DOHH2 (cell line): Measurements from ENCODE around the gene EIF5A.

Source experiments
- H3F3A ChIP-seq: fragments of 200-600 bp; sonication (generic), shearing (Covaris generic); 2 replicates; pipeline ENCODE4 v1.6.0; 2016; ENCODE audit warnings: antibody characterized with exemption, mild to moderate bottlenecking; ENCODE audit not compliant: control insufficient read depth, insufficient read depth
- H3K27ac ChIP-seq: fragments of 200-600 bp; sonication (generic); 2 replicates; pipeline ENCODE4 v1.5.1; 2014; ENCODE audit warnings: low read depth, mild to moderate bottlenecking, low read length, moderate library complexity
- H3K27me3 ChIP-seq: fragments of 200-600 bp; sonication (generic); 2 replicates; pipeline ENCODE4 v1.6.1; 2014; ENCODE audit warnings: mild to moderate bottlenecking, low read length, mixed read lengths; ENCODE audit not compliant: control insufficient read depth
- H3K36me3 ChIP-seq: fragments of 200-600 bp; sonication (generic); 2 replicates; pipeline ENCODE4 v1.6.1; 2014; ENCODE audit warnings: mild to moderate bottlenecking, low read length, moderate library complexity, mixed read lengths; ENCODE audit not compliant: control insufficient read depth
- H3K4me1 ChIP-seq: fragments of 200-600 bp; sonication (generic); 2 replicates; pipeline ENCODE4 v1.6.1; 2014; ENCODE audit warnings: mild to moderate bottlenecking, low read length, mixed read lengths; ENCODE audit not compliant: control insufficient read depth
- H3K4me2 ChIP-seq: fragments of 200-600 bp; sonication (generic); 2 replicates; pipeline ENCODE4 v1.6.0; 2014; ENCODE audit warnings: mild to moderate bottlenecking, low read length, moderate library complexity
- H3K4me3 ChIP-seq: fragments of 200-600 bp; sonication (generic); 2 replicates; pipeline ENCODE4 v1.5.1; 2014; ENCODE audit warnings: mild to moderate bottlenecking, low read length, mixed read lengths
- H3K79me2 ChIP-seq: fragments of 200-600 bp; sonication (generic); 2 replicates; pipeline ENCODE4 v1.6.1; 2014; ENCODE audit warnings: mild to moderate bottlenecking, low read length, mixed read lengths; ENCODE audit not compliant: control insufficient read depth
- H3K9me2 ChIP-seq: fragments of 200-600 bp; sonication (generic); replicated peaks from 2 replicates; pipeline ENCODE4 v1.6.1; 2014; ENCODE audit warnings: mild to moderate bottlenecking, low read length, mixed read lengths; ENCODE audit not compliant: control insufficient read depth
- H3K9me3 ChIP-seq: fragments of 200-600 bp; sonication (generic); 2 replicates; pipeline ENCODE4 v1.6.1; 2014; ENCODE audit warnings: antibody characterized with exemption, low read length, mixed read lengths; ENCODE audit not compliant: control insufficient read depth, insufficient read depth
- H4K20me1 ChIP-seq: fragments of 200-600 bp; sonication (generic); 2 replicates; pipeline ENCODE4 v1.6.0; 2014; ENCODE audit warnings: low read depth, mild to moderate bottlenecking, antibody characterized with exemption, low read length, moderate library complexity; ENCODE audit not compliant: control insufficient read depth, insufficient read depth
- CTCF ChIP-seq: fragments of 200-600 bp; sonication (generic); IDR thresholded peaks from one replicate; pipeline ENCODE4 v1.5.1; 2014; ENCODE audit warnings: antibody characterized with exemption, mild to moderate bottlenecking, low read depth, low read length; ENCODE audit not compliant: poor library complexity, severe bottlenecking
- EZH2phosphoT487 ChIP-seq: fragments of 200-600 bp; sonication (generic); IDR thresholded peaks from 2 replicates; pipeline ENCODE4 v1.6.1; 2017; ENCODE audit warnings: borderline replicate concordance, mild to moderate bottlenecking, antibody characterized with exemption, low read length, moderate library complexity, mixed read lengths

EIF5A gene

GRCh38 chr17:7361906-7362305, 54.5 kb downstream of the EIF5A start:
- Histone ChIP-seq H4K20me1 (no peaks in the 10 kb centered on the region), H3K27ac (no peak overlapping the region), H3K36me3 (no peaks in the 10 kb centered on the region), H3K4me2 (no peak overlapping the region), H3K4me1 (no peaks in the 10 kb centered on the region), H3K9me3 (no peaks in the 10 kb centered on the region), H3K79me2 (no peaks in the 10 kb centered on the region), H3K9me2 (no peaks in the 10 kb centered on the region), H3K27me3 (no peaks in the 10 kb centered on the region), H3F3A (no peaks in the 10 kb centered on the region), H3K4me3 (no peak overlapping the region)
- TF ChIP-seq CTCF (no peak), EZH2phosphoT487 (no peak)
